Stomach (tissue), 9 donors: Measurements from ENCODE around the gene RNASEH2A. TPM values are rescaled to one million over a fixed set of nuclear protein-coding genes. Genes with fewer than 3 reads are reported as not detected.

Experiments used
- DNase-seq, 2 donors: peaks; one replicate each; pipeline versions ENCODE4 v3.0.0 to v3.0.0-alpha.2; 2013 to 2019
- H3K27ac ChIP-seq, 5 donors: fragments of 200-600 bp in 4 of 5; sonication (generic) in 4 of 5; one replicate each; pipeline ENCODE4 v1.5.1; 2013 to 2019; ENCODE audit warnings: mild to moderate bottlenecking in 1 of 5, moderate library complexity in 1 of 5
- H3K27me3 ChIP-seq, 3 donors: fragments of 200-600 bp; sonication (generic); one replicate each; pipeline ENCODE4 v1.5.1; 2017 to 2019; ENCODE audit warnings: mixed run types in 1 of 3
- H3K36me3 ChIP-seq, 4 donors: fragments of 200-600 bp; sonication (generic); 1 replicate in 3 of 4; 2 replicates in 1 of 4; pipeline ENCODE4 v1.5.1; 2016 to 2019
- H3K4me1 ChIP-seq, 4 donors: fragments of 200-600 bp; sonication (generic); one replicate each; pipeline ENCODE4 v1.5.1; 2016 to 2019
- H3K4me3 ChIP-seq, 4 donors: fragments of 200-600 bp; sonication (generic) in 3 of 4; one replicate each; pipeline ENCODE4 v1.5.1; 2016 to 2019; ENCODE audit warnings: mild to moderate bottlenecking in 1 of 4
- H3K9me3 ChIP-seq, 4 donors: fragments of 200-600 bp; sonication (generic); one replicate each; pipeline ENCODE4 v1.5.1; 2016 to 2019
- CTCF ChIP-seq, 7 experiments: fragments of 450-650 bp in 4 of 7; fragments of 200-600 bp in 3 of 7; sonication (generic) in 3 of 7; IDR thresholded peaks; one replicate each; pipeline ENCODE4 v1.5.1; 2016 to 2019; ENCODE audit warnings: antibody characterized with exemption in 7 of 7, control low read depth in 2 of 7, mild to moderate bottlenecking in 1 of 7
- EP300 ChIP-seq: sonication (generic); formaldehyde crosslinking; IDR thresholded peaks from one replicate; pipeline ENCODE4 v1.6.1; 2017; ENCODE audit warnings: antibody characterized with exemption
- POLR2A ChIP-seq, 4 donors: fragments of 450-650 bp; IDR thresholded peaks; one replicate each; pipeline ENCODE4 v1.6.1; 2016; ENCODE audit warnings: antibody characterized with exemption in 4 of 4, control low read depth in 2 of 4, mild to moderate bottlenecking in 1 of 4, moderate library complexity in 1 of 4
- POLR2AphosphoS5 ChIP-seq, 3 donors: sonication (generic); formaldehyde crosslinking; IDR thresholded peaks; one replicate each; pipeline ENCODE4 v1.6.1; 2016; ENCODE audit warnings: antibody characterized with exemption in 3 of 3
- WGBS, 5 donors: extraction: QIAGEN DNeasy Blood & Tissue Kit in 3 of 5; methylation state at CpG; one replicate each; pipeline versions ENCODE4 v1.1.5 to v1.1.7; 2013 to 2018; 5-methylcytosine and 5-hydroxymethylcytosine counted together
- intact Hi-C: fragments of 100-400 bp; cut with DNase I; formaldehyde crosslinking; loops from one replicate; pipeline ENCODE4 v1.15.1; 2023; ENCODE audit warnings: low total_unique reads
- polyA plus RNA-seq, 3 donors: library from polyadenylated mRNA; stranded (reverse); fragments of 200-250 nt; gene quantifications; one replicate each; pipeline ENCODE4 v1.2.3, GENCODE V29; 2013
- total RNA-seq, 5 donors: library from RNA; depleted of rRNA; stranded (reverse); fragments of >200 nt; gene quantifications; one replicate each; pipeline versions ENCODE4 v1.1.0 to v1.2.3, GENCODE V29; 2014 to 2016
- donor health status: healthy with polysubstance abuse.
- donor health status: Bipolar disorder and iron deficiency.
- donor health status: healthy.

RNASEH2A gene
- total and polyA plus RNA-seq, 8 donors, result 0.45 to 36.2 (median 6.3) TPM

- peak overlapping the region; percentile 92 to 100 (median 99) for H3K27ac ChIP-seq
- 1% methylated on average over 13 to 22 of the region's 22 CpGs for WGBS, 5 donors
- H3K27me3 ChIP-seq, result no peaks in the 10 kb centered on the region
- no peaks in the 10 kb centered on the region for H3K9me3 ChIP-seq
- peaks cover 58 to 66% (median 61%) of the 10 kb centered on the region in 4 donors for H3K4me1 ChIP-seq
- intact Hi-C loops, result no loop called here
- peak overlapping the region; percentile 79 to 93 (median 86) for H3K4me3 ChIP-seq
- no peaks in the 10 kb centered on the region for H3K36me3 ChIP-seq
- no peak for TF ChIP-seq POLR2A (IDR thresholded peaks at IDR 0.05)
- TF ChIP-seq POLR2AphosphoS5 (IDR thresholded peaks at IDR 0.05), result no peak
- TF ChIP-seq EP300, result no peak
- no peak for TF ChIP-seq CTCF (IDR thresholded peaks at IDR 0.05)
- peak in 1 of 2 donors; percentile 56 for DNase-seq
Measured at GRCh38 chr19:12790628-12791344, 15.6 kb upstream of the RNASEH2A start.

- peaks cover 58 to 66% (median 61%) of the 10 kb centered on the region in 4 donors for H3K4me1 ChIP-seq
- TF ChIP-seq CTCF (IDR thresholded peaks at IDR 0.05) (no peak), POLR2A (IDR thresholded peaks at IDR 0.05) (peak in 3 of 4 donors; percentile 97 to 100 (median 100)), EP300 (peak; percentile 98), POLR2AphosphoS5 (IDR thresholded peaks at IDR 0.05) (peak; percentile 100)
- peak; percentile 99 for DNase-seq
- H3K4me3 ChIP-seq, result peak within 1 kb of the TSS; percentile 79 to 93 (median 86)
- no peaks in the 10 kb centered on the region for H3K36me3 ChIP-seq
- WGBS, 5 donors, result 0 to 1% (median 1%) methylated on average over 40 to 73 of the region's 73 CpGs
- no peaks in the 10 kb centered on the region for H3K9me3 ChIP-seq
- intact Hi-C loops, result no loop called here
- H3K27me3 ChIP-seq, result no peaks in the 10 kb centered on the region
- H3K27ac ChIP-seq, result peak within 1 kb of the TSS; percentile 92 to 100 (median 99)
Measured at GRCh38 chr19:12791345-12792050, 14.9 kb upstream of the RNASEH2A start, which contains the start of gene JUNB. Gene JUNB (plus strand): TSS chr19:12791486. CDS start chr19:12791772, 286 bp downstream.

- Histone ChIP-seq H3K9me3 (no peaks in the 10 kb centered on the region), H3K36me3 (peaks cover 0 to 6% (median 5%) of the 10 kb centered on the region in 4 donors), H3K4me3 (peak overlapping the region; percentile 79 to 93 (median 86)), H3K27ac (peak overlapping the region; percentile 92 to 100 (median 99)), H3K4me1 (peaks cover 51 to 61% (median 58%) of the 10 kb centered on the region in 4 donors), H3K27me3 (no peaks in the 10 kb centered on the region)
- 0 to 1% (median 0%) methylated on average over 46 to 84 of the region's 84 CpGs for WGBS, 5 donors
- TF ChIP-seq CTCF (IDR thresholded peaks at IDR 0.05) (no peak), EP300 (no peak), POLR2AphosphoS5 (IDR thresholded peaks at IDR 0.05) (peak; percentile 47 to 92 (median 88)), POLR2A (IDR thresholded peaks at IDR 0.05) (peak in 2 of 4 donors; percentile 5 to 7)
- peak; percentile 77 to 89 for DNase-seq
- intact Hi-C loops, result no loop called here
Measured at GRCh38 chr19:12792051-12792852, 14.1 kb upstream of the RNASEH2A start.

GRCh38 chr19:12792853-12793289, 13.5 kb upstream of the RNASEH2A start:
- peak in 1 of 3 donors; percentile 74 for TF ChIP-seq POLR2AphosphoS5 (IDR thresholded peaks at IDR 0.05)
- TF ChIP-seq CTCF (IDR thresholded peaks at IDR 0.05), result no peak
- peak in 1 of 4 donors; percentile 7 for TF ChIP-seq POLR2A (IDR thresholded peaks at IDR 0.05)
- H3K27ac ChIP-seq, result peak overlapping the region; percentile 92 to 100 (median 99)
- H3K4me1 ChIP-seq, result peaks cover 44 to 55% (median 52%) of the 10 kb centered on the region in 4 donors
- no peaks in the 10 kb centered on the region for H3K9me3 ChIP-seq
- DNase-seq, result no peak
- H3K27me3 ChIP-seq, result no peaks in the 10 kb centered on the region
- peak overlapping the region; percentile 79 to 93 (median 86) for H3K4me3 ChIP-seq
- intact Hi-C loops, result no loop called here
- H3K36me3 ChIP-seq, result peaks cover 0 to 11% (median 8%) of the 10 kb centered on the region in 4 donors
- WGBS, 5 donors, result 0 to 1% (median 0%) methylated on average over 22 of the region's 22 CpGs
